GM21390 (cell line): ENCODE results near the gene CRYAB.
A peak's percentile ranks its signal among the peaks of the same experiment; 100 is the strongest.
"Not testable (repeated sequence)": the region's sequence is repeated elsewhere in the genome, so short reads cannot be mapped to it uniquely, and the experiment has no call there.

Source experiments
- ATAC-seq: cut with Tn5 transposase; IDR thresholded peaks from one replicate; pipeline ENCODE4 v1.9.1; 2021; ENCODE audit not compliant: unreplicated experiment

CRYAB gene

DNA sequence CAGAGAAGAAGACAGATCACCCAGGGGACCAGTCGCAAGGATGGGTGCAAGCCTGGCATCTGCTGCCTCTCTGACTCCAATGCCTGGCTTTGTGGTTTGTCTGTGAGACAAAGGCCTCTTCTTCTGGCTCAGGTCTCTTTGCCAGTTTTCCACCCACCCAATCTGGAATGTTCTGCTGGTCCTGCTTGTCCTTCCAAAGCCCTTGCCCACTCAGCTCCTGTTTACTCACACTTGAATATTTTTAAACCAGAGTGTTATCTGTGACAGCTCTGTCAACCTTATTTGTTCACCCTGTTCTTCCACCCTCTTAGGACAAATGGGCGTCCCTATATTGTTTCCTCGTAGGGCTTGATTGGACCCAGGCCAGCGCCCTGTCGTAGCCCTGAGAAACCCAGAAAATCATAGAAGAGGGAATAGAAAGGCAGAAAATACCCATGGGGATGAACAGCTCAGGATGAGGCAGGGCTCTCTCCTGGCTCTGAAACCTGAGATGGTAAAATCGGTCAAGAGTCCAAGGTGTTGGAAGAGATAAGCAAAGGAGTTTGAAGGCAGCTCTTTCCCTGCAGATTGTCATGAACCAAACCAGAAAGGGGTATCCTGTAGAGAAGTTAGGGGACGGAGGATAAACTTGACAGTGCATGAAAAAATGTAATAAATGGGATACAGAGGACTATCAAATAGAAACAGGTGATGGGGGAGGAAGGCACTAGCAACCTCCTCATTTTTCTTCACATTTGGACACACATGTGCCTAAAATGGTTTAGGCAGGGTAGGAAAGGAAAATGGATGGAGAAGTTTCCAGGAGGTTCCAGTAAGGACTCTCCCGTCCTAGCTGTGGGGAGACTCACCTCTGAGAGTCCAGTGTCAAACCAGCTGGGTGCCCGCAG, 651 bp downstream of the CRYAB start:
- ATAC-seq, result no peak

DNA sequence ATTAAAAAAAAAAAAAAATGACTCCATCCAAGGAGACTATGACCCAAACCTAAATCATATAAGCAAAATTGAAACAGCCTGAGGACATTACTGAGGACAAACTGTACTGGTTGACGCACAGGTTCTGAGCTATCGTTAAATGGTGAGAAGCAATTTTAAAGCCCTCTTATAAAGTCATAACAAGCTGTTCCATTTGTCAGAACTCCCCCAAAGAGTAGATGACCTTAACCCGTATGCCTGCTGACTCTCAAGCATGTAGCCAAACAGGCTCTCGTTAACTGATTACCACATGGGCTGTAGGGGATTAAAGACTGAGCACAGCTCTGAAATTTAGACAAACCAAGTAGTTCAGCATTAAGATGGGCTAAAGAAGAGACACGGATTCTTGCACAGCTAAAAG, 2.2 kb downstream of the CRYAB start:
- ATAC-seq, result no peak

DNA sequence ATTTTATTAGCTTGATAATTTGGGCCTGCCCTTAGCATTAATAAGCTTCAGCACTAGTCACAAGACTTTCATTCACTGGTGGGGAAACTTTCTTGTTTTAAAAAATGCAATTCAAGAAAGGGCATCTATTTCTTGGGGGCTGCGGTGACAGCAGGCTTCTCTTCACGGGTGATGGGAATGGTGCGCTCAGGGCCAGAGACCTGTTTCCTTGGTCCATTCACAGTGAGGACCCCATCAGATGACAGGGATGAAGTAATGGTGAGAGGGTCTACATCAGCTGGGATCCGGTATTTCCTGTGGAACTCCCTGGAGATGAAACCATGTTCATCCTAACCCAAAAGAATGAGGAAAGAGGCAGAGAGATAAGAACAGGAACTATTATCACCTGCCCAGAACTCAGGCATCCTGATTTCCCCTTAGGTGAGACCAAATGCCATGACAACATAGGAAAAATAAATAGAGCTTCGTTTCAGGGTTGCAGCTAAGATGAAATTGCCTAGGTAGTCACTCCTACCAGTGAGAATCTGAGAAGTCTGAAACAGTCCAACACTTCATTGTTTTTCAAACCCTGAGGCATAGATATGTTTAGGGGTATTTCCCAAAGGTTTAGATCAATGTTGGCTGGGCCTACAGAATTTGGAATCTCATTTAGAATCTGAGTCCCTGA, 2.8 kb downstream of the CRYAB start:
- ATAC-seq, result no peak

DNA sequence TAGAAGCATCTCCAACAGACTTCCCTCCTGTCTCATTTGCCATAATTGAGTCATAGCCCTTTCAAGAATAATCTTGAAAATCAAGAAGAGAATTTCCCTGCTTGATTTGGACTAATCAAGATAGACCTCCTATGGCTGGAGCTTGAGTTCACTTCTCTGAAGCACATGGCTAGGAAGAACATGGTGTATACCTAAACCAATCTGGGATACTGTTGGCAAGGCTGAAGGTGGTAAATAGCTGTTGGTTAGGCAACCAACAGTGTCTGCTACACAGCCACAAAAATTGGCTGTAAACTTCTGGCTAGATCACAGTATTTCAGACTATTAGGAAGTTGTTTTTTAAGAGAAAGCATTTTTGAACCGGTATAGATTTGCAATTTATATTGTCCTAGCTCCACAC, 4.9 kb downstream of the CRYAB start:
- ATAC-seq, result no peak

DNA sequence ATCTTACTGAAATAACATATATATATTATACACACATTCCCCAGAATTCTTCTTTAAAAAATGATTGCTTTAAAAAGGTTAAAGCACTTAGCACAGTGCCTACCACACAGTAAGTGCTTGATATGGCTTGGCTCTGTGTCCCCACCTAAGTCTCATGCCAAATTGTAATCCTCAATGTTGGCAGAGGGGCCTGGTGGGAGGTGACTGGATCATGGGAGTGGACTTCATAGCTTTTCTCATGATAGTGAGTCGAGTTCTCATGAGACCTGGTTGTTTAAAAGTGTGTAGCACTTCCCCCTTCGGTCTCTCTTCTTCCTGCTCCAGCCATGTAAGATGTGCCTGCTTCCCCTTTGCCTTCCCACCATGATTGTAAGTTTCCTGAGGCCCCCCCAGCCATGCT, 6.2 kb downstream of the CRYAB start:
- ATAC-seq, result no peak

DNA sequence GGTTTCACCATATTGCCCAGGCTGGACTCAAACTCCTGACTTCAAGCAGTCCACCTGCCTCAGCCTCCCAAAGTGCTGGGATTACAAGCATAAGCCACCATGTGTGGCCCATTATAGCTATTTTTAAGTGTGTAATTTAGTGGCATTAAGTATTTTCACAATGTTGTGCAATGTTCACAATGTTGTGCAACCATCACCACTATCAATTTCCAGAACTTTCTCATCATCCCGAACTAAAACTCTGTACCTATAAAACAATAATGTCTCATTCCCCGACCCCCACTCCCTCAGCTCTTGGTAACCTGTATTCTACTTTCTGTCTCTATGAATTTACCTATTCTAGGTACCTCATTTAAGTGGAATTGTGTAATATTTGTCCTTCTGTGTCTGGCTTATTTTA, 24.7 kb downstream of the CRYAB start:
- ATAC-seq, result no peak

DNA sequence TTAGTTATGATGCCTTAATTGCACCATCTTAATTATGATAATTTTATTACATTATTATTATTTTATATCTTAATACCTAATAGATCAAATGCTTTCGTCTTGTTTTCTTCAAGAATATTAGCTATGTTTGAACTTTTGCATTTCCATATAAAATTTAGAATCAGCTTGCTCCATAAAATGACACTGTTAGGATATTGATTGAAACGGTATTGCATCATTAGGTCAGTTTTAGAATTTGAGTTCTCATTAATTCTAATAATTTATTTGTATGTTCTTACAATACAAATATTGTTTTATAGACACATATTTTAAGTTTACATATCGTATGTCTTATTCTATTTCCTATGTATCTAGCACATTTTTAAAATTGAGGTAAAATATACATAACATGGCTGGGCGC, 25.5 kb downstream of the CRYAB start:
- no peak for ATAC-seq

DNA sequence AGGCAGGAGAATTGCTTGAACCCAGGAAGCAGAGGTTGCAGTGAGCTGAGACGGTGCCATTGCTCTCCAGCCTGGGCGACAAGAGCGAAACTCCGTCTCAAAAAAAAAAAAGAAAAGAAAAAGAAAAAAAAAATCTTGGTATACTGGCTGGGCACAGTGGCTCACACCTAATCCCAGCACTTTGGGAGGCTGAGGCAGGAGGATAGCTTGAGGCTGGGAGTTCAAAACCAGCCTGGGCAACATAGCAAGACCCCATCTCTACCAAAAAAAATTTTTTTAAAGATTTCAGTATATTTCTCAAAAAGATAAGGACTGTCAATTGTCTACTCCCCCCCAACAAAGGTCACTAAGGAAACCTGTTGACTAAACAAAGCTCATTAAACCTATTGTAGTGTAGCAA, 26.5 kb downstream of the CRYAB start:
- not testable (repeated sequence) for ATAC-seq

DNA sequence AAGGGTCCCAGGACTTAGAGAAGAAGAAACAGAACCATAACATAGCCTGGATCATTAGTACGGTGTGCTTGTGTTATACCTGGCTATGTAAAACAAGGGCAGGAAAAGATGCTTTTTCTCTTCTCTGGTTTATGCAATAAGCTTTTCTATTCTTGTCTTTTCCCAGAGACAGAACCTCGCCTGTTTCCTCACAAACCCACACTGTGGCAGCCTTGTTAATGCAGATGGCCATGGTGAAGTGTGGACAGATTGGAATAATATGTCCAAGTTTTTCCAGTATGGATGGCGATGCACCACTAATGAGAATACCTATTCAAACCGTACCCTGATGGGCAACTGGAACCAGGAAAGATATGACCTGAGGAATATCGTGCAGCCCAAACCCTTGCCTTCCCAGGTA, 29.4 kb downstream of the CRYAB start:
- no peak for ATAC-seq

DNA sequence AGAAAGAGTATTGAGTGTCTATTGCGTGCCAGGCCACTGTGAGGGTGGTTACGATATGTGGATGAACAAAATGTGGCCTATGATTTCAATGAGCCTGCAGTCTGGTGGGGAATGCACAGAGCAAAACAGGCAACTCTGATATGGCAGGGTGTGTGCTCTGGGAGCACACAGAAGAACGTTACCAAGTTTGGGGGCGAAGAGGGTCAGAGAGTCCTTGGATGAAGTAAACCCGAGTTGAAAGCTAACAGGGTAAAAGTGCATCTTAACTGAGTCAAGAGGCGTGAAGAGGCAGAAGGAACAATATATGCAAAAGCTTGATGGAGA, 32.0 kb downstream of the CRYAB start:
- ATAC-seq, result no peak

DNA sequence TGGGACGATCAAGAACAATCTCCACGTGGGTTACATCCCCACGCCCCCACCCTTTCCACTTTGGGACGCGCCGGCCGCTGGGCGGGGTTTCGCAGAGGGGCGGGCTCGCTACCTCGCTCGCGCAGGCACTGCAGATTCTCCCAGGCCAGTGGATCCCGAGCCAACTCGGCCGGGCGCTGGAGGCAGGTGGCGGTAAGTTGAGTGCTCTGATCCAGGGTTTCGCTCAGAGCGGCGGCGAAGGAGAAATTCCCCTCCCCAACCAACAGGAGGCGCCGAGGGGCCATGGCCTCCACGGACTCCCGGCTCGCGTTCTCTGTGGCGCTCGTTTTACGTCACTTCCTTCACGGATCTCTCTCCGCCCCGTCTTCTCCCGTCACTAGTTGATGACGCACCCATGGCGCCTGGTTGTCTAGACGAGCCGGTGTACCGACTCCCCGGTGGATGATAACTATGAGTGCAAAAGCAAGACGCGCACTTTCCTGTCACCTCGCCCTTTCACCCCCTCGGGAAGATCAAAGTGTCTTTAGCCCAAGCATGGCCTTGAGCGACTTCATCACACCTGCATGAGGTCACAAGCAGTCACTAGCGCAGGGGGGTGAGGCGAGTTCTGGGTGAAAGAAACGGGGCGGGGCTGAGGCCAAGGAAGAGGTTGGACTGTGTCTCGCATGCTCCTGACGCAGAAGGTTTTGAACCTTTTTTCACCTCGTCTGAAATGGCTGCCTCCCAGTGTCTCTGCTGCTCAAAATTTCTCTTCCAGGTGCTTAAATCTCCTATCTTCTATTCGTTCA, 32.5 kb downstream of the CRYAB start, which contains the start of the genes CFAP68 and FDXACB1:
TSS of gene CFAP68 (plus strand) at position 693 of the 788 bp plus-strand sequence. CDS start at position 713, 20 bp downstream.
TSS of gene FDXACB1 (minus strand) at position 317 of the 788 bp plus-strand sequence. CDS start at position 284, 33 bp downstream.
- peak; percentile 90 for ATAC-seq

DNA sequence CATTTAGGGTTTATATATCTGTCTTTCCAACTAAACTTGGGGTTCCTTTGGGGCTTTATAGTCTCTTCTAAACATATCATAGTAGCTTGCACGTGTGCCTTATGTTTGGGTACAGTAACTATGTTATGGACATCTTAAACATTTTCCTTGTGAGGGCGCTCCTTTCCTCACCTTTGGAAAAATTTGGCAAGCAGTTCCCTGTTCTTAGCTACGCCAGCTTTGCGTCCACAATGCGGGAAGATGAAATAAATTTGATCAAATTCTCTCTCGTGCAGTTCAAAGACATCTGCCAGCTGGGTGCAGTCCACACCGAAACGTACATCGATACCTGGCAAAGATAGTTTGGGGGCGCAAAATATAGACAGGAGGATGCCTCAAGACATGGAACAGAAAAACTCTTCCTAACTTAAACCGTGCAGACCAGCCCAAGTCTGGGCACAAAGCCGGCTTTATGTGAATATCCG, 33.2 kb downstream of the CRYAB start:
- peak; percentile 17 for ATAC-seq

DNA sequence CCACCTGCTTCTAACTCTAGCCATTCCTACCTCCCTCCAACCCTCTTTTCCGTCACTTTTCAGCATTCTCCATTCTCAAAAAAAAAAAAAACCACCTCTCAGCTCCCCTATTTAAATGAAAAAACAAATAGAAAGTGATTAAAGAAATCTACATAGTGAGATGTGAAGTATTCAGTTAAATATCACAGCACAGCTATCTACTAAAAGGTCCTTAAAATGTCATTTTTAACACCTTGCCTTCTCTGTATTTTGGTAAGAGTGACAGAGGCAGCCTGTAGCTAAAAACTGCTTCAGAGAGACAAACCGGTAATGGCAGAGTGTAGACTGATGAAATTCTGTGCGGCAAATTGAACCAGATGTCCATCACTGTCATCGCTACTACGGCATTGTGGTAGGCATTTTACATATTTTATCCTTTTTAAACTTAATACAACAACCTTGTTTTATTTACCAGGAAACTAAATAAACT, 39.8 kb downstream of the CRYAB start:
- no peak for ATAC-seq

DNA sequence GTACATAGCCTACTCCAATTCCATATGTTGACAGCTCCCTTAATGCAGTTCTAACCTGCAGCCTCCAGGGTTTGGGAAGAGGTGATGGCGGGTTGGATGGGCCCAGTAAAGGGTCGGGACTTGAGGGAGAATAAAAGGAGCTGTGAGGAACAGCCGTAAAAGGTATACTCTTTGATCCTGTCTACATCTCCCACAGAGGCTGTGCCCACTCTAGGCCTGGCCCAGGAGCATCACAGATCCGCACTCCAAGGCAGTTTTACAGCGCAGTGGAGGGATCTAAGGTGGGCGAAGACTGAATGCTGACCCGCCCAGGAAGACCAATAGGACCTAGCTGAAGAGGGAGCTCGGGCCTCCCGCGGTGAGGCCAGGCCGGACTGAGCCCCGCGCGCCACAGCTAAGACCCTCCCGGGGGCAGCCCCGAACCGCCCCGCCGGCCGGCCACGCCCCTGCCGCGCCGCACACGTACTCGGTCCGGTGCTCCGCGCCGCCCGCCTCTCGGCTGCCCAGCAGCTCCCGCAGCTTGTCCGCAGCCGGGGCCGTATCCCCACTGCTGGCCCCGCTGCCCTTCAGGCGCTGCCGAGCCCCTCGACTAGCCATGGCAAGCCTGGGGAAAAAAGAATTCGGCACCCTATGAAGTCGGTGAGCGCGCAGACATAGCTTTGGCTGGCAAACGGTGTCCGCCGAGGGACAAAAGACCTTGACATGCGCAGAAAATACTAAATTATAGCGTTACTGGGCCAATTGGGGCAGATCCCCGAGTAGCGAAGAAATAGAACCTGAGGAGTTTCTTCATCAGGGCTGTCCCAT, 40.5 kb downstream of the CRYAB start, which contains the start of gene ALG9:
TSS of gene ALG9 (minus strand) at position 696 of the 807 bp plus-strand sequence. CDS start at position 597, 99 bp downstream.
- ATAC-seq, result peak; percentile 89

DNA sequence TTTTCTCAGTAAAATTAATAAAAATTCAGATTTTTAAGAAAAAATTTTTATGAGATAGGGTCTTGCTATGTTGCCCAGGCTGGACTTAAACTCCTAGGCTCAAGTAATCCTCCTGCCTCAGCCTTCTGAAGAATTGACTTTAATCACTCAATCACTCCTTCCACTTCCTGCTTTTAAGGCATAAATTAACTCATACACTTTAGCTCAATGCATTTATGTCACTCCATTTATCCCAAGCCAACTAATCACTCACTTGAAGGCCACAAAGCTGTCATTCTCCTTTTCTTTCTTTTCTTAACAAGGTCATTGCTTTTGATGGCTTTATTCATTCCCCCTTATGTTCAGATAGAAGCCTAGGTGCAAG, 41.1 kb downstream of the CRYAB start:
- ATAC-seq, result peak; percentile 10

DNA sequence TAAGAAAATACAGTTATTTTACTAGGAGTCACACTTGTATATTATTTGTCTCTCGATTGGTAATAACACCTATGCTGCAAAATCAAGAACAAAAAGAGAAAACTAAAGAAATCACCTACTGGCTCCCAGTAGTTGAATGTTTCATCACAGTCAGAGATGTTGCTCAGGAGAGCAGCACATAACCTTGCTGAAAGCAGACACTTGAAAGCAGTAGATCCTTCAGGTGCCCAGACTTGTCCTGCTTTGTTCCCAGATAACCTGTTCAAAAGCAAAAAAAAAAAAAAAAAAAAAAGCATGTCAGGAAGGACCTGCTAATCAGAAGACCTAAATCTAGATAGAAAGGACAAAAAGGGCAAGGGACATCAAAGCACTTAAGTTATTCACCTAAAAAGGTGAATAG, 41.5 kb downstream of the CRYAB start:
- no peak for ATAC-seq

DNA sequence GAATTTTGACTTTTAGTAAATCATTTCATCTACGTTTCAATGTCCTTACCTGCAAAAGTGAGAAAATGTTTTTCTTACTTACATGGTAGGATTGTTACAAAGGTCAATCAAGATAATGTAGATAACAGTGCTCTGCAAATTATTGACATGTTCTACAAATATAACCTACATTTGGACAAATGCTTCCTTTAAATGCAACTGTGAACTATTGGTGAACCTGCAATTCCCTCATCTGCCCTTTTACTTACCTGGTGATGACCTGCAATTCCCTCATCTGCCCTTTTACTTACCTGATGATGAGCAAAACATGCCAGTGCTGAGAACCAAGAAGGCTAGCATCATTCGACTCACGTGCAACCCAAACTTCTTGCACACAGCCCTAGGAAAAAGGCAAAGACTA, 51.3 kb downstream of the CRYAB start:
- ATAC-seq, result no peak
